Fibroblast of skin of right quadriceps (primary cell): ENCODE measurements around the gene CMKLR1.

Experiments
- DNase-seq: peaks from one replicate; pipeline ENCODE4 v3.0.0-alpha.2; 2013

The CMKLR1 gene, protein sequence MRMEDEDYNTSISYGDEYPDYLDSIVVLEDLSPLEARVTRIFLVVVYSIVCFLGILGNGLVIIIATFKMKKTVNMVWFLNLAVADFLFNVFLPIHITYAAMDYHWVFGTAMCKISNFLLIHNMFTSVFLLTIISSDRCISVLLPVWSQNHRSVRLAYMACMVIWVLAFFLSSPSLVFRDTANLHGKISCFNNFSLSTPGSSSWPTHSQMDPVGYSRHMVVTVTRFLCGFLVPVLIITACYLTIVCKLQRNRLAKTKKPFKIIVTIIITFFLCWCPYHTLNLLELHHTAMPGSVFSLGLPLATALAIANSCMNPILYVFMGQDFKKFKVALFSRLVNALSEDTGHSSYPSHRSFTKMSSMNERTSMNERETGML

DNA sequence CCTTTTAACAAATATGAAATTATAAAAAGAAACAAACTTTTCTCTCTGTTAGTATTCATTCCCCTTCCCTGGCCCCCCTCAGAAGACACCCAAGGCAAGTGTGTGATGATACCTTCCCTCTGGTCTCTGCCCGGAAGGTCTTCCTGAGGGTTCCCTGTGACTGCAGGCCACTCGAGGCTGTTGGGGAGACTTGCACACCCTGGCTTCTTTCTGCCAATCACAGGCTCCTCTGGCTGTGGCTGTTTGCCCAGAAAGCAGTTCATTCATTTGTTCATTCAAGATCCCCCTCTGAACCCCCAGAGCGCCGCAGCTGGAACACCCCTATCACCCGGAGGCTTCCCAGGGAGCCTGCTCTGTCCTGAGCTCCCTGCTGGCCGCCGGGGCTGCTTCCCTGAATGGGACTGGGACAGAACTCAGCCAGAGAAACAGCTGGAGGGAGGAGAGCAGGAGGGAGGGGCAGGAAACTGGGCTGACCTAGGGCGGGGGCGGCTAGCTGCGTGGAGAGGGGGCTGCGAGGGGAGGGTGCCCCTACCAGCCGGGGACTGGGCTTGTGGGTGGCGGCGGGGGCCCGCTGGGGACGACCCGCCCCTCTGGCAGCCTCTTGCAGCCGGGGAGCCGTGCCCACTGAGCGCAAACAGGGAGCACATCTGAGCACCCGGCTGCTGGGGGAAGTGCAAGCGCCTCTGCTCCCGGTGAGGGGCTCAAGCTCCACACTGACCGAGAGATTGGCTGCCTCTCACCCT is at the start of gene CMKLR1:
CMKLR1 (minus strand) TSS at position 397 of the 743 bp plus-strand sequence. CDS start 45,720 bp downstream, outside the sequence.
- DNase-seq: no peak

DNA sequence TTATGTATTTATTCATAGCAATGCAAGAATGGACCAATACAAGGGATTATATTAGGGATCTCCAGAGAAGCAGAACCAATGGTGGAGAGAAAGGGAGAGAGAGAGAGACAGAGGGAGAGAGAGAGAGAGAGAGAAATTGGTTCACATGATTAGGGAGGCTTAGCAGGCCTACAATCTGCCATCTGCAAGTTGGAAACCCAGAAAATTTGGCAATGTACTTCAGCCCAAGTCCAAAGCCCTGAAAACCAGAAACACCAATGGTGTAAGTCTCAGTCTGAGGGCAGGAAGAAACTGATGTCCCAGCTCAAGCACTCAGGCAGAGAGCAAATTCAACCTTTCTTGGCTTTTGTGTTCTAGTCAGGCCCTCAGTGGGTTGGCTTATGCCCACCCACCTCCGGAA is 48.7 kb upstream of the CMKLR1 start:
- no peak for DNase-seq

DNA sequence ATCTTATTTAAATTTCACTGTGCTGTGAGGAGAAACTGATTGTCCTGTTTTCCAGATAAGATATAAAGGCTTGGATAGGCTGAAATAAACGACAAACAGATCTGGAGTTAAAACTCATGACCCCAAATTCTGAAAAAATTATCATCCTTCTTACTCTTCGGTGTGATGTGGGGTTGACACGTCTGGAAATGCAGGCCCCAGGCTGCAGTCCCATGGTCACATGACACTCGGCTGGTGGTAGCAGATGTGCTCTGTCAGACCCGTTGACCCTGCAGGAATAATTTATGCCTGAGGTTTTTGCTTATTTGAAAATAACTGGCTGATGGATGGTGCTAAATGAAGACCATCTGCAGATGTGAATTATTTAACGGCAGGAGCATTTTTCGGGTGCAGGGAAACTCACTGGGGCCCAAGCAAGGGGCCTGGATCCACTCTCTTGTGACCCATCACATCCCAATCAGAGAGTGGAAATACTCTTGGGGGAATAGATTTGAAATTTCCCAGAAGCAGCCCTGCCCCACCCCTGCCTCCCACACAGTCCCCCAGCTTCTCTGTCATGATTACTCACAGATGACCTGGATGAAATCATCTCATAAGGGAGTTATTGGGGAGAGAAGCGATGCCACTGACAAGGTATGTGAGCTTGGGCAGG is 47.7 kb upstream of the CMKLR1 start:
- DNase-seq: peak; percentile 8

DNA sequence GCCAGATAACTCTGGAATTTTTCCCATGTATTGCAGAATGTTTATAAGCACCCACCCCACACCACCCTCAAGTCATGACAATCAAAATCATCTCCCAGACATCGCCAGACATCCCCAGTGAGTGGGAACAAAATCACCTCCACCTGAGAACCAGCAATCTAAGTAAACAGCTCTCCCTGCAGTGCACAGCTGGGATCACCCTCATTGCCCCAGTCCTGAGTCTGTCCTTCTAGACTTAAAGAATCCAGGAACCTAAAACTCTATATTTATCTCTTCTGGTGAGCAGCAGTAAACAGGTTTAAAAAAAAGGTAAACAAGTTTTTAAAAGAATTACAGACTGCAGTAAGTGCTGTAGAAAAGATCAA is 43.3 kb upstream of the CMKLR1 start:
- DNase-seq: no peak

DNA sequence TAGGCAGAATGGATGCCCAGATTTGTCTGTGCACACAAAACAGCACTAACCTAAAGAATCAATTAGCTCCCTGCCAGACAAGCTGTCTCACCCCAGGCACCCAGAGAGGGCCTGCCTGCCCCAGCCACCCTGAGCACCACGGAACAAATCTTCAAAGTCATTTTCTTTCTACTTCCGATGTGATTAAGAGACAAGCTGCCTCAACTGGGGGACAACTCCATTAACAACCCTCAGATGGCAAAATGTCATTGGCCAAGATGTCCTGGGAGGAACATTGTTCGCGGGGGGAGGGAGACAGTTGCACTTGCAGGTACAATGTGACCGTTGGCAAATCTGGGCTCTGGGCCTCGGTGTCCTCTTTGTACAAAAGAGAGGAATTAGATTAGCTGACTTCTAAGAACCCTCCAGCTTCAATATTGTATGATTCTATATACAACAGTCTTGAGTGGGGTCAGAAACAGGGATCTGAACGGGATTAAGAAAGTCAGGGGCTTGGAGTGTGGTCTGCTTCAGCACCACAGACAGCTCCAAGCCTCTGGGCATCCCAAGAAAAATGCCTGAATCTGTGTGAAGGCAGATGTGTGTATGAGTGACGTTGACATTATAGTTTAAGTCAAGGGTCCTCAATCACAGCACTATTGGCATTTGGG is 42.8 kb upstream of the CMKLR1 start:
- DNase-seq: peak; percentile 13

DNA sequence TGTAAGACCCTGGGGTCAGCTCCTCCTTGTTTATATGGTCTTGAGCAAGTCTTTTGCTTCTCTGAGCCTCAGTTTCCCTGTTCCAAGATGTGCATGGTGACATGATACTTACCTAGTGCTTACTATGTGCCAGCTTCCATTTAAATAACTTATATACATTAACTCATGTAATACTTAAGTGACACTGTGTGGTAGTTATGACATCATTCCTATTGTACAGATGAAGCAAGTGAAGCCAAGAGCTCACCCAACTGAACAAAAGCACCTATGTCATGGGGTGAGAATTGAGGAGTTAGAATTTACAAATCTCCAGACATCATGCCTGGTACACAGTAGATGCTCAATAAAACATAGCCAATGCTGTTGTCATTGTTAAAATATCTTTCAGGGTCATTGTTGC is 41.3 kb upstream of the CMKLR1 start:
- DNase-seq: no peak

DNA sequence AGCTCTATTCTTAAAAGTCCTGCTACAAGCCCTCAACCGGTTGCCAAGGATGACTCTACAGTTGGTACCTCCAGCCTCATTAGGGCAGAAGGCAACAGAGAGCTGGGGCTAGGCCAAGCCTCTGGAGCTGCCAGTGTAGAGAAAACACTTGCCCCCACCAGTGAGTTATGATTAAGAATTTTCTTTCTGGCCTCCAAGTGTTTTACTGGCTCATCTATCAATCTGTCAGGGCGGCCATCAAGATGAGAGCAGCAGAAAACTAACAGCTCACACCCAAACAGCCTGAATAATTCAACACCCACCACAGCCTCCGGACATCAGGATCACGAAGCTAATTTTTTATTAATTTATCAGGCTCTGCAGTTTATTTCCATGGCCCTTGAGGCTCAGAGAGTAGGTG is 40.7 kb upstream of the CMKLR1 start:
- no peak for DNase-seq

DNA sequence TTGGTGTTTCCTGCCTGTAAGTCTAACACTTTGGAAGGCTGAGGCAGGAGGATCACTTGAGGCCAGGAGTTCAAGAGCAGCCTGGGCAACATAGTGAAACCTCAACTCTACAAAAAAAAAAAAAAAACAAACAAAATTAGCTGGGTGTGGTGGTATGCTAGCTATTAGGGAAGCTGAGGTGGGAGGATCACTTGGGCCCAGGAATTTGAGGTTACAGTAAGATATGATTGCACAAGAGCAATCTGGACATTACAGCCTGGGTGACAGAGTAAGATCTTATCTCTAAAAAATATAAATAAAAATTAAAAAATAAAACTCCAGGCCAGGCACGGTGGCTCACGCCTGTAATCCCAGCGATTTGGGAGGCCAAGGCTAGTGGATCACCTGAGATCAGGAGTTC is 39.8 kb upstream of the CMKLR1 start:
- no peak for DNase-seq

DNA sequence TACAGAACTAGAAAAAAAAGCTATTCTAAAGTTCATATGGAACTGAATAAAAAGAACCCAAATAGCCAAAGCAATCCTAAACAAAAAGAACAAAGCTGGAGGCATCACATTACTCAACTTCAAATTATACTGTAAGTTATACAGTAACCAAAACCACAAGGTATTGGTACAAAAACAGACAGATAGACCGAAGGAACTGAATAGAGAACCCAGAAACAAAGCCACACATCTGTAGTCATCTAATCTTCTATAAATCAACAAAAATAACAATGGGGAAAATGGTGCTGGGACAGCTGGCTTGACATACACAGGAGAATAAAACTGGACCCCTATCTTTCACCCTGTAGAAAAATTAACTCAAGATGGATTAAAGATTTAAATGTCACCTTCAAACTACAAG is 38.1 kb upstream of the CMKLR1 start:
- no peak for DNase-seq

DNA sequence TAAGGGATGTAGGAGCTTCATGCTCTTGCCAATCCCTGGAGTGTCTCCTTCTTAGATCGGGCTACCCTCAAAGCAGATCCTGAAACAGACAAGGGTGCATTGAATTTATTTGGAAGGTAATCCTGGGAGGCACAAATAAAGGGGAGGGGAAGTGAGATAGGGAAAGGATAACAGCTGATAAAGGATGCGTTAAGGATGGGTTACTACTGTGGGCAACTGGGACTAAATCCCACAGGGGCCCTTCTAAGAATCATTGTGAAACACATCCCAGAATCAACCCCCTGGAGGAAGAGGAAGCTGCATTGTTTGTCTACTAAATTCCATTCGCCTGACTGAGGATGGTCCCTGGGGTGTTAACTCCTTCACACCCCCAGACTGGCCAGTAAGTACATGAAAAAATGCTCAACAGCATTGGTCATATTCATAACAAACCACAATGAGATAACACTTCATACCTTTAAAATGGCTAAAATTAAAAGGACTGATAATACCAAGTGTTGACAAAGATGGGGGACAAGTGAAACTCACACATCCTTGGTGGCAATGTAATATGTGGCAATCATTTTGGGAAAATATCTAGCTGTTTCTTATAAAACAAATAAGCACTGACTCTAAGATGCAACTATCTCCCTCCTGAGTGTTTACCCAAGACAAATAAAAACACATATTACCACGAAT is 37.0 kb upstream of the CMKLR1 start:
- peak; percentile 23 for DNase-seq

DNA sequence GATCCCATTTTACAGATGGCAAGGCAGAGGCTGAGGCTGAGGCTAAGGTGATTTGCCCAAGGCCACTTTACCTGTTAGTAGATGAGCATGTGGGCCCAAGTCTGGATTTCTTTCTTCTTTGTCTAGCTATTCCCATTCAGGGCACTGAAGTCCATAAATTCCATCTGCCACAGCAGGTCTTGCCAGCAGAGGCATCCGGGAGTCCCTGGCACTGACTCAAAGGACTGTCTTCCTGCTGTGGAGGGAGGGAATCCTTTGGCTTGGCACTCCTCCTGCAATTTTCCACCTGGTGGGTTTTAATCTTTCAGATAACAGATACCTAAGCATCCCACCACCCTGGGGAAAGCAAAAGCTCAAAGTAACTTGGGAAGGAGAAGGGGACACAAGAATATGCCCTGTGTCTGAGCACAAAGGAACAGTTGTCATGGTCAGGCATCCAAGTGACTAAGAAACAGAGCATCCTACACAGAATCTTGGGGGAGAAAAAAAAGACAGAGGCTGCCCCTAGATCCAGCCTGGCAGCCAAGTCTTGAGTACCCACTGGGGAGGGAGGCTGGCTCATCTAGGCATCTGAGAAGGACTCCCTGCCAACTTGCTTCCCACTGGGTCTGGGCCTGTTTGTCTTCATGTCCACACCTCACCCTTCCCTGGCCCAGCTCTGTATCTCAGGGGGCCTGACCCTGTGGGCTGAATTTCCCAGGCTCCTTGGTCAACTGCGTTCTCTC is 35.6 kb upstream of the CMKLR1 start:
- DNase-seq: no peak

DNA sequence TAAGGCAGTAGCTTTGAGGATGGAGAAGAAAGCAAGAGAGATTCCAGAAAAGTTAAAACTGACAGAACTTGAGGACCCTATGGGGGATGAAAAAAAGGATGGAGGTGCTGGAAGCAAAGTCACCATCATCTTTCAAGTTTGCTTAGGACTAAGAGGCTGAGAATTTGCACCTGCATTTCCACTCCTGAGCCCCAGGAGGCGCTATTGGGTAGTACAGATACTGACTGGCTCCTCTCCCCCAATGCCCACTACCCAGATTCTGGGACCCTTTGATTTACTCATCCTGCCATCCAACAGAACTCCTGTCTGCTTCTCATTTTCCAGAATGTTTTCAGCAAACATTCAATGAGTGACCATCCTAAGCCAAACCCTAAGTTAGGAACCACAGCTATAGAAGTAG is 34.0 kb upstream of the CMKLR1 start:
- DNase-seq: no peak

DNA sequence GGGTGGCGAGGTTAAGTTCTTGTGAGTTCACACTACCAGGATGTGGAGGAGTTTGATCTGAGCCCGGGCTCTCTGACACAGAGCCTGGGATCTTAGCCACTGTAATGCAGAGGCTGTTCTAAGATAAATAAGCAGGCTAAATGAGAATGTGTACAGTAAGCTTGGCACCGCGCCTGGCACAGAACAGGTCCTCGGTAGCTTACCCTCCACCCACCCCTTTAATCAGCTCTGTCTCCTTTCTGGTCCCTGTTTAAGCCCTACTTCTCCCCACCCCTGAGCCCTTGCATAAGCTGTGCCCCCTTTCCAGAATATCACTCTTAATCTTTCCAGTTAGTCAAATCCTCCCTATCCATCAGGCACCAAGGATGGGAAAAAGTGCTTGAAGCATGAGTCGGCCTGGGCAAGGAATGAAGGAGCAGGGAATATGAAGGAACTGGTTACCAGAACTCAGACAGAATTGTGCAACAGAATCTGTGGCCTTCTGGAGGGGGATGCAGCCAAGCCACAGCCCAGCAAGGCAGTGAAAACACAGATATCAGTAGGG is 32.8 kb upstream of the CMKLR1 start:
- peak; percentile 72 for DNase-seq

DNA sequence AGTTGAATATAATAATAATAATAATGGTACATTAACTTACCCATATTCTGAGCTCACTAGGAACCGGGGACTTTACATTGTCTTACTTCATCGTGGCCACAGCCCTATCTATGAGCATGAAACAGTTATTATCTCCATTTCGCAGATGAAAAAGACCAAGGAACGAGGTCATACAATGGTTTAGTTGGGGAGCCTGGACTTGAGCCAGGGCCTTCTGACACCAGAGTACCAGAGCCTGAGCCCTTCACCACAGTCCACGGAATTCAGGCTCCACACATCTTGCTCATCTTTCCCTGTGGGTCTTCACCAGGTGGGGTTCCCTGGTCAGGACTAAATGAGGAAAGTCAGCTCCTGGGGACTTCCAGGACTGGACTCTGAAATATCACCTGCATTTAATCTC is 31.3 kb upstream of the CMKLR1 start:
- DNase-seq: no peak

DNA sequence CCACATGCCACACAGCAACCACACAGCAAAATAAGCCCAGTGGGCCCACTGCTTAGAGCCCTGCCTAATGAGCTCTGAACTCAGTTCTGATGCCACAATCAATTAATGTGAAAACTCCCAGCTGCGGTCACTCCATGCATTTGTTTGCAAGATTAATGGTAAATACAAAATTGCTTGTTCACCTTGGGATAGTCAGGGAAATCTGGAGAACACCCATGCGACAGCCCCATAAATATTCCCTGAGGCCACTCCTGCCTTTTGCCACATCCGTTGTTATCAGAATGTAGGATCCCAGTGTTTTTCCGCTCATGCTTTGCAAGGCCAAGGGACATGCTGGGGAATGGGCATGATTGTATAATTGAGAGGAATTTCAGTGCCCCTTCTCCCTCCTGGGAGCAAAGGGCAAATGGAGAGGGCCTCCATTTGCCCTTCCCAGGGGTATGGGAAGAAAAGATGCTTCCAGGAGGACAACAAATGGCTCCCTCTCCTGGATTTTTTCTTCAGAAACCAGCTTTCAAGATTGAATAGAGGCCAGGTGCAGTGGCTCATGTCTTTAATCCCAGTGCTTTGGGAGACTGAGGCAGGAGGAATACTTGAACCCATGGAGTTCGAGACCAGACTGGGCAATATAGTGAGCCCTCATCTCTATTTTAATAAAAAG is 30.8 kb upstream of the CMKLR1 start:
- DNase-seq: no peak

DNA sequence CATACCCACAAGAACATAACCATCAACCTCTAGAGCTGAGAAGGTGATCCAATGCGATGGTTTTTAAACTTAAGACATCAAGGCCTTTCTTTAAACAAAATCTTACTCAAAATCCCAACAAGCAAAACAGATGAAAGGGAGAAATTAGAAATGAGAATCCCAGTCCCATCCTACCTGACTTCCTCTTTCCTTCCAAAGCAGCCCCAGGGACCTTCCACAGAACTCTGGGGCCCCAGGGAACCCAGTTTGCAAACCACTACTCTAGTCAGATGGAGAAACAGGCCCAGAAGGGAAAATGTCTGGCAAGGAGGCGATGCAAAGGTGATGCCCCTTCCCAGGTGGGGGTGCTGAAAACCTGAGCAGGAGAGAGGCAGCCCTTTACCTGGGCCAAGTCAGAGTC is 29.0 kb upstream of the CMKLR1 start:
- DNase-seq: no peak

DNA sequence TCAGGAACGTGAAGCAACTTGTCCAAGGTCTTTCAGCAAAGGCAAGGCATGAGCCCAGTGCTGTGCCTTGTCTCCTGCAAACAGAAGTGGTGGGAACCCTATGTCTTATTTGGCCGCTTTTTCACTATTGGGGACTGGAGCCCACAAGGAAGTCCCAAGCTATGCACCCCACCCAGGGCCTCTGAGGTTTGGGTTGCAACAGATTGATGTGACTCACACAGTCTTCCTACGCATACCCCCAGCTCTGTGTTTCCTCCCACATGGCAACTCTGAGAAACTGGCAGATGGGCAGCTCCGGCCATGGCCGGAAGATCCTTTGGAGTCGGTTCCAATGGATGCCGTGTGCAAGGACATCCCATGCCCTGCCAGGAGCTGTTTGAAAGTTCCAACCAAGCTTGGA is 28.3 kb upstream of the CMKLR1 start:
- peak; percentile 31 for DNase-seq

DNA sequence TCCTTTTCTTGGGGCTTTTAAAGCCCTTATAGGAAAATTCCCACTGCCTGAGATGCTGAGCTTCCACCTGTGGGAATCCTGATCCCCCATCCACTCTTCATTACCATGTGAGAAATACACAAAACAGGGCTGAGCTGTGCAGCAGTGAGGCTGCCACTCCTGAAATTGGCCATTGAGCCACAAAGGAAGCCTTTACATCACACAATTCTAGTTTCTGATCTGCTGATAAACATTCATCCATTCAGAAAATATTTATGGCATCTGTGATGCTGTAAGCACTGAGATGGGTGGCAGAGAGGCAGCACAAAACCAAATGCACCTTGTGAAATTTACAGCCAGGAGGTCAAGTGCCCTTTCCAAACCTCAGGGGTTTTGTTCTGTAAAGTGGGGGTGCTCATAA is 26.2 kb upstream of the CMKLR1 start:
- DNase-seq: no peak

DNA sequence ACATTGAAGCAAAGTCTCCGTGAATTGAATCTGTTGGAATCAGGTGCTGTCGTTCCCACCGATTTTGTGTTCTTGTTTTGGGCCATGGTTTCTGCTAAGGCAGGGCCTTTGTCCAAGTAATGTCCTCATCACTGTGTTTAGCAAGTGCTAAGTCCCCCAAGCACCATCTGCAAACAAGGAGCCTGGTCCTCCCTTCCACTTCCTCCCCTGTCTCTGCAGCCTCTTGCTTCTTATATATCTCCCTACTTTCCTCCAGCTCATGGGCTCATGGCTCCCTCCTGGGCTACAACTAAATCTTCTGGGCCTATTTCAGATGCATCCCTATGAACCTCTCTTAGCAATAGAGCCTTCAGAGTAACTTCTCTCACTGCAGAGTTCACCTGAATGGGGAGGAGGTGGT is 25.8 kb upstream of the CMKLR1 start:
- no peak for DNase-seq

DNA sequence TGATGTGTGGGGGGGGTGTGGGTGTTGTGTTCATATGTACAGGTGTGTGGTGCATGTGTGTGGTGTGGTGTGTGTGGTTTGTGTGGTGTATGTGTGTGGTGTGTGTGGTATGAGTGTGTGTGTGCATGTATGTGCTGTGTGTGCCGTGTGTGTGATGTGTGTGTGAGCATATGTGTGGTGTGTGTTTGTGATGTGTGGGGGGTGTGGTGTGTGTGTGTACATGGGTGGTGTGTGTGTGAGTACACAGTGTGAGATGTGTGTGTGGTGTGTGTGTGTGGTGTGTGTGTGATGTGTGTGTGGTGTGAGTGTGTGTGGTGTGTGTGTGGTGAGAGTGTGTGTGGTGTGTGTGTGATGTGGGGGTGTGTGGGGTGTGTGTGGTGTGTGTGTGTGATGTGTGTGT is 24.5 kb upstream of the CMKLR1 start:
- DNase-seq: no peak

DNA sequence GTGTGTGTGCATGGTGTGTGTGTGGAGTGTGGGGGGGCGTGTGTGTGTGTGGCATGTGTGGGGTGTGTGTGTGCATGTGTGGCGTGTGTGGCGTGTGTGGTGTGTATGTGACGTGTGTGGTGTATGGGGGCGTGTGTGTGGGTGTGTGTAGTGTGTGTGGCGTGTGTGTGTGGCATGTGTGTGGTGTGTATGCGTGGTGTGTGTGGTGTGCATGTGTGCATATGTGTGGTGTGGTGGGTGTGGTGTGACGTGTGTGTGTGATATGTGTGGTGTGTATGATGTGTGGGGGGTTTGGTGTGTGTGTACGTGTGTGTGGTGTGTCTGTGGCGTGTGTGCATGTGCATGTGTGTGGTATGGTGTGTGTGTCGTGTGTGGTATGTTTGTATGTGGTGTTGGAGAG is 24.1 kb upstream of the CMKLR1 start:
- DNase-seq: no peak
